Peyer's patch (tissue), 4 donors: ENCODE measurements around the gene KCNIP4.

ENCODE experiments used
- POLR2A ChIP-seq, 2 donors: fragments of 450-650 bp; IDR thresholded peaks; one replicate each; pipeline ENCODE4 v1.5.1; 2017; ENCODE audit warnings: antibody characterized with exemption in 2 of 2, mild to moderate bottlenecking in 2 of 2, moderate library complexity in 2 of 2
- TF ChIP-seq, protein P1 (sequence below), 6 experiments: fragments of 450-650 bp in 4 of 6; fragments of 200-600 bp in 2 of 6; sonication (generic) in 1 of 6; IDR thresholded peaks; one replicate each; pipeline ENCODE4 v1.5.1; 2017 to 2019; ENCODE audit warnings: antibody characterized with exemption in 6 of 6, mild to moderate bottlenecking in 3 of 6, moderate library complexity in 1 of 6

- TF ChIP-seq POLR2A (IDR thresholded peaks at IDR 0.05) = no peak
- TF ChIP-seq, protein P1, sequence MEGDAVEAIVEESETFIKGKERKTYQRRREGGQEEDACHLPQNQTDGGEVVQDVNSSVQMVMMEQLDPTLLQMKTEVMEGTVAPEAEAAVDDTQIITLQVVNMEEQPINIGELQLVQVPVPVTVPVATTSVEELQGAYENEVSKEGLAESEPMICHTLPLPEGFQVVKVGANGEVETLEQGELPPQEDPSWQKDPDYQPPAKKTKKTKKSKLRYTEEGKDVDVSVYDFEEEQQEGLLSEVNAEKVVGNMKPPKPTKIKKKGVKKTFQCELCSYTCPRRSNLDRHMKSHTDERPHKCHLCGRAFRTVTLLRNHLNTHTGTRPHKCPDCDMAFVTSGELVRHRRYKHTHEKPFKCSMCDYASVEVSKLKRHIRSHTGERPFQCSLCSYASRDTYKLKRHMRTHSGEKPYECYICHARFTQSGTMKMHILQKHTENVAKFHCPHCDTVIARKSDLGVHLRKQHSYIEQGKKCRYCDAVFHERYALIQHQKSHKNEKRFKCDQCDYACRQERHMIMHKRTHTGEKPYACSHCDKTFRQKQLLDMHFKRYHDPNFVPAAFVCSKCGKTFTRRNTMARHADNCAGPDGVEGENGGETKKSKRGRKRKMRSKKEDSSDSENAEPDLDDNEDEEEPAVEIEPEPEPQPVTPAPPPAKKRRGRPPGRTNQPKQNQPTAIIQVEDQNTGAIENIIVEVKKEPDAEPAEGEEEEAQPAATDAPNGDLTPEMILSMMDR (IDR thresholded peaks at IDR 0.05) = no peak
These were observed 1053.4 kb downstream of the KCNIP4 start for GRCh38 chr4:20895208-20895607.
